SK-N-MC (cell line): ENCODE data around the gene LRP5.

Source experiments
- EZH2 ChIP-seq: fragments of 200-600 bp; sonication (generic); IDR thresholded peaks from one replicate; pipeline ENCODE4 v1.6.1; 2017; ENCODE audit warnings: antibody characterized with exemption
- FOXP2 ChIP-seq: optimal IDR thresholded peaks from 2 replicates; pipeline ENCODE3; 2011; ENCODE audit warnings: mild to moderate bottlenecking, moderate library complexity; ENCODE audit not compliant: insufficient read depth; ENCODE audit errors: extremely low read length, control extremely low read depth
- POLR2AphosphoS5 ChIP-seq: IDR thresholded peaks from 2 replicates; pipeline ENCODE4 v1.6.1; 2012; ENCODE audit warnings: mild to moderate bottlenecking, low read depth, low read length, borderline replicate concordance

GRCh38 chr11:68440224-68440623 is 127.8 kb downstream of the LRP5 start:
- TF ChIP-seq EZH2 (no peak), POLR2AphosphoS5 (no peak), FOXP2 (no peak)
